B cell (primary cell): ENCODE measurements around the gene THEMIS2.

Experiments used
- EZH2 ChIP-seq: IDR thresholded peaks from 2 replicates; pipeline ENCODE4 v1.6.1; 2012; ENCODE audit warnings: borderline replicate concordance, low read depth, mild to moderate bottlenecking, moderate library complexity, low read length; ENCODE audit not compliant: insufficient read depth, poor library complexity, severe bottlenecking
- TF ChIP-seq, protein P1 (sequence below): fragments of 200-600 bp; IDR thresholded peaks from one replicate; pipeline ENCODE4 v1.8.0; 2022; ENCODE audit warnings: antibody characterized with exemption, mild to moderate bottlenecking

DNA sequence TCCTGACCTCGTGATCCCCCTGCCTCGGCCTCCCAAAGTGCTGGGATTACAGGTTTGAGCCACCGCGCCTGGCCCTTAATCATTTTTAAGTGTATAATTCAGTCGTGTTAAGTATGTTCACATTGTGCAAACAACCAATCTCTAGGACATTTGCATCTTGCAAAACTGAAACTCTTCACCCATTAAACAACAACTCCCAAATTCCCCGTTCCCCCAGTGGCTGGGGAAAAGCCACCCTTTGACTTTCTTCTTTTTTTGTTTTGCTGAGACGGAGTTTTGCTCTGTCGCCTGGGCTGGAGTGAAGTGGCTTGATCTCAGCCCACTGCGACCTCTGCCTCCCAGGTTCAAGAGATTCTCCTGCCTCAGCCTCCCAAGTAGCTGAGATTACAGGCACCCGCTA is 6.5 kb upstream of the THEMIS2 start:
- TF ChIP-seq, protein P1, sequence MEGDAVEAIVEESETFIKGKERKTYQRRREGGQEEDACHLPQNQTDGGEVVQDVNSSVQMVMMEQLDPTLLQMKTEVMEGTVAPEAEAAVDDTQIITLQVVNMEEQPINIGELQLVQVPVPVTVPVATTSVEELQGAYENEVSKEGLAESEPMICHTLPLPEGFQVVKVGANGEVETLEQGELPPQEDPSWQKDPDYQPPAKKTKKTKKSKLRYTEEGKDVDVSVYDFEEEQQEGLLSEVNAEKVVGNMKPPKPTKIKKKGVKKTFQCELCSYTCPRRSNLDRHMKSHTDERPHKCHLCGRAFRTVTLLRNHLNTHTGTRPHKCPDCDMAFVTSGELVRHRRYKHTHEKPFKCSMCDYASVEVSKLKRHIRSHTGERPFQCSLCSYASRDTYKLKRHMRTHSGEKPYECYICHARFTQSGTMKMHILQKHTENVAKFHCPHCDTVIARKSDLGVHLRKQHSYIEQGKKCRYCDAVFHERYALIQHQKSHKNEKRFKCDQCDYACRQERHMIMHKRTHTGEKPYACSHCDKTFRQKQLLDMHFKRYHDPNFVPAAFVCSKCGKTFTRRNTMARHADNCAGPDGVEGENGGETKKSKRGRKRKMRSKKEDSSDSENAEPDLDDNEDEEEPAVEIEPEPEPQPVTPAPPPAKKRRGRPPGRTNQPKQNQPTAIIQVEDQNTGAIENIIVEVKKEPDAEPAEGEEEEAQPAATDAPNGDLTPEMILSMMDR, result no peak
- TF ChIP-seq EZH2, result no peak
